Muscle of leg (tissue), 11 donors: ENCODE results near the gene KANTR. TPM values are rescaled to one million over a fixed set of nuclear protein-coding genes. Genes with fewer than 3 reads are reported as not detected.

Experiments used
- DNase-seq: peaks from one replicate; pipeline ENCODE4 v3.0.0; 2013
- H3K27ac ChIP-seq: one replicate; pipeline ENCODE4 v1.5.1; 2013; ENCODE audit warnings: mild to moderate bottlenecking, low read length, control low read depth
- H3K27me3 ChIP-seq: one replicate; pipeline ENCODE4 v1.6.1; 2013; ENCODE audit warnings: low read length; ENCODE audit not compliant: control insufficient read depth, insufficient read depth
- H3K36me3 ChIP-seq: one replicate; pipeline ENCODE4 v1.6.1; 2013; ENCODE audit warnings: low read length; ENCODE audit not compliant: control insufficient read depth, insufficient read depth
- H3K4me1 ChIP-seq: one replicate; pipeline ENCODE4 v1.6.1; 2013; ENCODE audit warnings: low read length; ENCODE audit not compliant: control insufficient read depth, insufficient read depth
- H3K4me3 ChIP-seq: one replicate; pipeline ENCODE4 v1.5.1; 2013; ENCODE audit warnings: low read length, control low read depth
- H3K9me3 ChIP-seq: replicated peaks from 2 replicates; pipeline ENCODE4 v1.6.1; 2013; ENCODE audit warnings: low read depth, low read length; ENCODE audit not compliant: control insufficient read depth
- WGBS: methylation state at CpG from one replicate; pipeline ENCODE4 v1.1.5; 2013; ENCODE audit warnings: missing lambda C conversion rate; ENCODE audit not compliant: insufficient coverage; 5-methylcytosine and 5-hydroxymethylcytosine counted together
- polyA plus RNA-seq, 8 donors: library from polyadenylated mRNA; unstranded; fragments of 120-200 nt; gene quantifications; one replicate each; pipeline versions ENCODE4 v1.2.1 to v1.2.3, GENCODE V29; 2013; ENCODE audit warnings: inconsistent platforms in 1 of 8, low replicate concordance in 1 of 8; ENCODE audit not compliant: insufficient read length in 8 of 8, insufficient read depth in 1 of 8
- total RNA-seq: library from RNA; stranded (reverse); fragments of 120-200 nt; gene quantifications from one replicate; pipeline ENCODE4 v1.2.4, GENCODE V29; 2013

Gene KANTR
- total and polyA plus RNA-seq, 9 donors = 4.3 to 18.2 (median 8.5) TPM

DNA sequence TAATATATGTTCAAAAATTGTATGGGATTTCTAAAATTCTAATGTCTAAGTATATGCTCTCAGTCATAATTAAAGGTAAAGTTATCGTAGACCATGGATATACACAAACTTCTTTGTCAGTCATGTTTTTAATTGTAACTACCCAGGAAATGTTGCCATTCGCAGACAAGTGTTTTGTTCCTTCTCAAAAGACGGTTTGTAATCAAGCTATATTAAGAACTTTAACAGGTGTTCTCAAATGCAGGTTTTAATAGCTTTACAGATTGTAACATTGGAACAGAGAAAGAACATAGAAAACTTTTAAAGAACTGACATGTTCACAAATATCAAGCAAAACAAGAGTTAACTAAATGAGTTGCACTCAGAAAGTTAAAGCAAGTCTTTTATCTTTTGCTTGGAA is 72.2 kb downstream of the KANTR start:
- H3K9me3 ChIP-seq = no peaks in the 10 kb centered on the region
- H3K4me3 ChIP-seq = no peak overlapping the region
- no peak overlapping the region for H3K27ac ChIP-seq
- no peak for DNase-seq
- no CpG with 5 or more reads among the region's 3 CpGs for WGBS
- peaks cover 11% of the 10 kb centered on the region for H3K27me3 ChIP-seq
- H3K4me1 ChIP-seq = no peaks in the 10 kb centered on the region
- H3K36me3 ChIP-seq = no peaks in the 10 kb centered on the region

- Histone ChIP-seq H3K27ac (no peak overlapping the region), H3K4me1 (no peaks in the 10 kb centered on the region), H3K27me3 (no peaks in the 10 kb centered on the region), H3K9me3 (peaks cover 4% of the 10 kb centered on the region), H3K4me3 (no peak overlapping the region), H3K36me3 (peaks cover 7% of the 10 kb centered on the region)
- 95% methylated on average over 7 of the region's 7 CpGs for WGBS
- no peak for DNase-seq
Measured at GRCh38 chrX:53171356-53171755, 77.4 kb downstream of the KANTR start.

Other genes starting within 250 kb of the KANTR start
- gene XAGE3, start 226.1 kb upstream of the KANTR start, total RNA-seq = 0.18 TPM
- gene XAGE3, start 226.1 kb upstream of the KANTR start, polyA plus RNA-seq = under 1 TPM in 1 of 8 donors, not detected in 7; 0.56 TPM
- 20.8 TPM for gene FAM156B, start 196.8 kb upstream of the KANTR start, total RNA-seq
- 10 to 100 TPM; 15.0 to 25.9 (median 21.1) TPM for gene FAM156B, start 196.8 kb upstream of the KANTR start, polyA plus RNA-seq
- 22.3 TPM for gene FAM156A, start 135.6 kb upstream of the KANTR start, total RNA-seq
- 10 to 100 TPM; 19.3 to 34.2 (median 27.3) TPM for gene FAM156A, start 135.6 kb upstream of the KANTR start, polyA plus RNA-seq
- 4.4 TPM for gene GPR173, start 45.4 kb upstream of the KANTR start, total RNA-seq
- gene GPR173, start 45.4 kb upstream of the KANTR start, polyA plus RNA-seq = 10 to 100 TPM in 2 of 8 donors, 1 to 10 TPM in 6; 5.7 to 11.3 (median 9.2) TPM
- 9.5 TPM for gene TSPYL2, start 11.8 kb upstream of the KANTR start, total RNA-seq
- gene TSPYL2, start 11.8 kb upstream of the KANTR start, polyA plus RNA-seq = 10 to 100 TPM; 13.2 to 16.5 (median 13.9) TPM
- gene KDM5C, start 131.1 kb downstream of the KANTR start, total RNA-seq = 48.2 TPM
- 10 to 100 TPM; 27.3 to 46.7 (median 36.6) TPM for gene KDM5C, start 131.1 kb downstream of the KANTR start, polyA plus RNA-seq
- 11.3 TPM for gene IQSEC2, start 187.4 kb downstream of the KANTR start, total RNA-seq
- gene IQSEC2, start 187.4 kb downstream of the KANTR start, polyA plus RNA-seq = 10 to 100 TPM in 7 of 8 donors, 1 to 10 TPM in 1; 8.7 to 19.9 (median 16.0) TPM